ENCODE measurements around the gene B4GALNT2.
"Not testable (repeated sequence)": the region's sequence is repeated elsewhere in the genome, so short reads cannot be mapped to it uniquely, and the experiment has no call there.

B4GALNT2 gene

GRCh38 chr17:49132699-49133364 is at the start of gene B4GALNT2:
B4GALNT2 (plus strand) TSS chr17:49132769; CDS start chr17:49132793, 24 bp downstream.
- H3K27me3 ChIP-seq (ENCODE audit: control insufficient read depth, insufficient read depth, low read length), result peaks cover 55% of the 10 kb centered on the region

DNA sequence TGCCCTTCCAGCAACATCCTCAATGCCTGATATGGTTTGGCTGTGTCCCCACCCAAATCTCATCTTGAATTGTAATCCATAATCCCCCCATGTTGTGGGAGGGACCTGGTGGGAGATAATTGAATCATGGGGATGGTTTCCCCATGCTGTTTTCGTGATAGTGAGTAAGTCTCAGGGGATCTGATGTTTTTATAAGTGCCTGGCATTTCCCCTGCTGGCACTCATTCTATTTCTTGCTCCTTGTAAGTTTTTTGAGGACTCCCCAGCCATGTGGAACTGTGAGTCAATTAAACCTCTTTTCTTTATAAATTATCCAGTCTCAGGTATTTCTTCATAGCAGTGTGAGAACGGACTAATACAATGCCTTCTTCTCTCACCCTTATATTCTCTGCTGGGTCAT is 47.5 kb upstream of the B4GALNT2 start:
- not testable (repeated sequence) for H3K36me3 ChIP-seq (ENCODE audit: control insufficient read depth, insufficient read depth, low read length); H3K9ac ChIP-seq (ENCODE audit: low read length); H3K9me3 ChIP-seq (ENCODE audit: control insufficient read depth, low read length); H3K4me1 ChIP-seq (ENCODE audit: control insufficient read depth, insufficient read depth, low read length); H3K4me3 ChIP-seq (ENCODE audit: low read length)
- peaks cover 21% of the 10 kb centered on the region for H3K27me3 ChIP-seq (ENCODE audit: control insufficient read depth, insufficient read depth, low read length)

More at GRCh38 chr17:49132699-49133364, at the start of gene B4GALNT2:
- no peaks in the 10 kb centered on the region for H3K36me3 ChIP-seq (ENCODE audit: control insufficient read depth, insufficient read depth, low read length)
- H3K9ac ChIP-seq (ENCODE audit: low read length), result no peak within 1 kb of the TSS
- peaks cover 4% of the 10 kb centered on the region for H3K4me1 ChIP-seq (ENCODE audit: control insufficient read depth, insufficient read depth, low read length)
- no peak within 1 kb of the TSS for H3K4me3 ChIP-seq (ENCODE audit: low read length)
- H3K9me3 ChIP-seq (ENCODE audit: control insufficient read depth, low read length), result no peaks in the 10 kb centered on the region

- Histone ChIP-seq H3K4me1 (ENCODE audit: control insufficient read depth, insufficient read depth, low read length) (no peaks in the 10 kb centered on the region), H3K9ac (ENCODE audit: low read length) (no peak overlapping the region), H3K27me3 (ENCODE audit: control insufficient read depth, insufficient read depth, low read length) (peaks cover 21% of the 10 kb centered on the region), H3K9me3 (ENCODE audit: control insufficient read depth, low read length) (no peaks in the 10 kb centered on the region), H3K36me3 (ENCODE audit: control insufficient read depth, insufficient read depth, low read length) (no peaks in the 10 kb centered on the region), H3K4me3 (ENCODE audit: low read length) (no peak overlapping the region)
Observed at GRCh38 chr17:49085565-49086315, 46.8 kb upstream of the B4GALNT2 start.

GRCh38 chr17:49086316-49086605 is 46.3 kb upstream of the B4GALNT2 start:
- peaks cover 24% of the 10 kb centered on the region for H3K27me3 ChIP-seq (ENCODE audit: control insufficient read depth, insufficient read depth, low read length)
- no peak overlapping the region for H3K9ac ChIP-seq (ENCODE audit: low read length)

DNA sequence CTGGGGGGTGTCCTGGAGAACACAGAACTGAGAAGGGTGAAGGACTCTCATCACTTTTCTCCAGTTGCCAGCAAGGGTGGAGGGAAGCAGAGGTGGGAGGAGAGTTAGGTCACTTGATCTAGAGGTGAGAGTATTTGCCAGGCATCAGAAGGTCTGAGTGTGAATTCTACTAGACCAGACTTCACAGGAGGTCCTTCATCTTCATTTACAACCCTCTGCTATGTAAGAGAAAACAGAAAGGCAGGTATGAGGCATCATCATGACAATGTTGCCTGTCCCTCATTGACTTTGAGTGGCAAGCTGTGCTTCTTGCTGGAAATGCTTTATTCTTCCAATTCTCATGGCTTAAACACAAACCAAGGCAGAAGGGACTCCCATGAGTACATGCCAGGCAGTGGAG is 45.9 kb upstream of the B4GALNT2 start:
- Histone ChIP-seq H3K9me3 (ENCODE audit: control insufficient read depth, low read length) (no peaks in the 10 kb centered on the region), H3K27me3 (ENCODE audit: control insufficient read depth, insufficient read depth, low read length) (peaks cover 24% of the 10 kb centered on the region), H3K9ac (ENCODE audit: low read length) (no peak overlapping the region), H3K4me1 (ENCODE audit: control insufficient read depth, insufficient read depth, low read length) (no peaks in the 10 kb centered on the region), H3K36me3 (ENCODE audit: control insufficient read depth, insufficient read depth, low read length) (no peaks in the 10 kb centered on the region), H3K4me3 (ENCODE audit: low read length) (no peak overlapping the region)

More at GRCh38 chr17:49086316-49086605, 46.3 kb upstream of the B4GALNT2 start:
- no peaks in the 10 kb centered on the region for H3K36me3 ChIP-seq (ENCODE audit: control insufficient read depth, insufficient read depth, low read length)
- H3K4me3 ChIP-seq (ENCODE audit: low read length), result no peak overlapping the region
- no peaks in the 10 kb centered on the region for H3K4me1 ChIP-seq (ENCODE audit: control insufficient read depth, insufficient read depth, low read length)
- no peaks in the 10 kb centered on the region for H3K9me3 ChIP-seq (ENCODE audit: control insufficient read depth, low read length)

DNA sequence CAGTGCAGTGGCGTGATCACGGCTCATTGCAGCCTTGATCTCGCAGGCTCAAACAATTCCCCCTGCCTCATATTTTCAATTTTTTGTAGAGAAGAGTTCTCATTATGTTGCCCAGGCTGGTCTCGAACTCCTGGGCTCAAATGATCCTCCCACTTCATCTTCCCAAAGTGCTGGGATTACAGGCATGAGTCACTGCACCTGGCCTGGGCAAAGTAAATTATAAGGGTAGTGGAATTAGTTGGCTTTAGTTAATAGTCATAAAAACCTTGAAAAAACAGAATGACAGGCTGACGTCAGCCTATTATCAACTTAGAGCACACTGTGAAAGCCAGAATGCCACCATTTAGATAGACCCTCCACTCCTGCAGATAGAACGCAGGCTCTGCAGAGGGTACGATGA is 43.5 kb upstream of the B4GALNT2 start:
- Histone ChIP-seq H3K4me3 (ENCODE audit: low read length) (no peak overlapping the region), H3K36me3 (ENCODE audit: control insufficient read depth, insufficient read depth, low read length) (no peaks in the 10 kb centered on the region), H3K9me3 (ENCODE audit: control insufficient read depth, low read length) (no peaks in the 10 kb centered on the region), H3K27me3 (ENCODE audit: control insufficient read depth, insufficient read depth, low read length) (peaks cover 27% of the 10 kb centered on the region), H3K9ac (ENCODE audit: low read length) (no peak overlapping the region), H3K4me1 (ENCODE audit: control insufficient read depth, insufficient read depth, low read length) (no peaks in the 10 kb centered on the region)

DNA sequence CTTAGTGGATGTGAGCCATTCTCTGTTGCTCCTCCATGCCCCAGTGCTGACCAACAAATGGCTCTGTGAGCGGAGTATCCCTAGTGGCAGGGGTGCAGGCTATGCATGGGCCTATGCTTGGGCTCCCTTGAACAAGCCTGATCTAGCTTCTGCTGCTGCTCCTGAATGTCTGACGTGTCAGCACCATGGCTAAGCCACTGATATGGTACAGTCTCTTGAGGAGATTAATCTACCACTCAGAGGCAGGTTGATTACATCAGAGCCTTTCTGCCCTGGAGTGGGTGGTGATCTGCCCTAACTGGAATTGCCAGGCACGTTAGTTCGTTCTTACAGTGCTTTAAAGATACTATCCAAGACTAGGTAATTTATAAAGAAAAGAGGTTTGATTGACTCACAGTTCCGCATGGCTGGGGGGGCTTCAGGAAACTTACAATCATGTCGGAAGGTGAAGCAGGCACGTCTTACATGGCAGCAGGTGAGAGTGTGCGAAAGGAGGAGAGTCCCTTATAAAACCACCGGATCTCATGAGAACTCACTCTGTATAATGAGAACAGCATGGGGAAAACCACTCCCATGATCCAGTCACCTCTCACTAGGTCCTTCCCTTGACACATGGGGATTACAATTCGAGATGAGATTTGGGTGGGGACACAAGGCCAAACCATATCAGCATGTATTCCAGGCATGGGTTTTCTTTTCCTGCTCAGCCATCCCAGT is 41.5 kb upstream of the B4GALNT2 start:
- no peak overlapping the region for H3K9ac ChIP-seq (ENCODE audit: low read length)
- H3K36me3 ChIP-seq (ENCODE audit: control insufficient read depth, insufficient read depth, low read length), result no peaks in the 10 kb centered on the region
- no peaks in the 10 kb centered on the region for H3K9me3 ChIP-seq (ENCODE audit: control insufficient read depth, low read length)
- no peak overlapping the region for H3K4me3 ChIP-seq (ENCODE audit: low read length)
- no peaks in the 10 kb centered on the region for H3K4me1 ChIP-seq (ENCODE audit: control insufficient read depth, insufficient read depth, low read length)
- peaks cover 20% of the 10 kb centered on the region for H3K27me3 ChIP-seq (ENCODE audit: control insufficient read depth, insufficient read depth, low read length)

DNA sequence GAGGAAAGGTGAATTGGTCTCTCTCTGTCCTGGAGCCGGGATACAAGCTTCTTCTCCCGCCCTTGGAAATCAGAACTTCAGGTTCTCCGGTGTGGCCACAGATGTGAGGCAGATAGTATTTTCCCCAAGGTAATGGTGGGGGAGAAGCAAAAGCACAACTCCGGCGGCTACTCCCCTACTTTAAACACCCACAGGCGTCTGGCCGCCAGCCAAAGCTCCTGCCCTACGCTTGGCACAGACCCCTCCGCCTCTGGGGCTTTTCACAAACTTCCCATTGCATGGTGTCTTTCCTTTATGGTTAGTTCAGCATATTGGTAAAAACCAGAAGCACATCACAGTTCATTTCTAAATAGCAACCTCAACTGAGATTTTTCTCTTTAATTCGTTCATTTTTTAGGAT is 39.4 kb upstream of the B4GALNT2 start:
- no peaks in the 10 kb centered on the region for H3K9me3 ChIP-seq (ENCODE audit: control insufficient read depth, low read length)
- no peaks in the 10 kb centered on the region for H3K36me3 ChIP-seq (ENCODE audit: control insufficient read depth, insufficient read depth, low read length)
- H3K4me3 ChIP-seq (ENCODE audit: low read length), result no peak overlapping the region
- peaks cover 13% of the 10 kb centered on the region for H3K27me3 ChIP-seq (ENCODE audit: control insufficient read depth, insufficient read depth, low read length)
- H3K9ac ChIP-seq (ENCODE audit: low read length), result no peak overlapping the region
- H3K4me1 ChIP-seq (ENCODE audit: control insufficient read depth, insufficient read depth, low read length), result no peaks in the 10 kb centered on the region

DNA sequence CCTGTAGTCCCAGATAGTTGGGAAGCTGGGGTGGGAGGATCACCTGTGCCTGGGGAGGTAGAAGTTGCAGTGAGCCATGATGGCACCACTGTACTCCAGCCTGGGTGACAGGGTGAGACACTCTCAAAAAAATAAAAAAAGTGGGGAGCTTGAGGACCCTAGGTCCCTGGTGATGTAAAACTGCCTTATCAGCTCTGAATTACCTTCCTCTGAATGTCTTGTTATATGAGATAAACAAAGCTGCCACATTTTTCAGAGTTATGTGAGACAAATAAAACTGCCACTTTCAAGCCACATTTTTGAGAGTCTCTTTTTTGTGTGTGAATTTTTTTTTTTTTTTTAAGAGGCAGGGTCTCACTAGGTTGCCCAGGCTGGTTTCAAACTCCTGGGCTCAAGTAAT is 32.0 kb upstream of the B4GALNT2 start:
- Histone ChIP-seq H3K27me3 (ENCODE audit: control insufficient read depth, insufficient read depth, low read length) (peaks cover 15% of the 10 kb centered on the region), H3K9ac (ENCODE audit: low read length) (no peak overlapping the region), H3K4me1 (ENCODE audit: control insufficient read depth, insufficient read depth, low read length) (peaks cover 12% of the 10 kb centered on the region), H3K4me3 (ENCODE audit: low read length) (no peak overlapping the region), H3K9me3 (ENCODE audit: control insufficient read depth, low read length) (no peaks in the 10 kb centered on the region), H3K36me3 (ENCODE audit: control insufficient read depth, insufficient read depth, low read length) (no peaks in the 10 kb centered on the region)

GRCh38 chr17:49101054-49101534 is 31.5 kb upstream of the B4GALNT2 start:
- H3K36me3 ChIP-seq (ENCODE audit: control insufficient read depth, insufficient read depth, low read length), result no peaks in the 10 kb centered on the region
- no peaks in the 10 kb centered on the region for H3K9me3 ChIP-seq (ENCODE audit: control insufficient read depth, low read length)
- peaks cover 17% of the 10 kb centered on the region for H3K27me3 ChIP-seq (ENCODE audit: control insufficient read depth, insufficient read depth, low read length)
- no peak overlapping the region for H3K9ac ChIP-seq (ENCODE audit: low read length)
- H3K4me3 ChIP-seq (ENCODE audit: low read length), result no peak overlapping the region
- H3K4me1 ChIP-seq (ENCODE audit: control insufficient read depth, insufficient read depth, low read length), result peaks cover 12% of the 10 kb centered on the region

GRCh38 chr17:49103360-49103759 is 29.2 kb upstream of the B4GALNT2 start:
- not testable (repeated sequence) for H3K9me3 ChIP-seq (ENCODE audit: control insufficient read depth, low read length); H3K36me3 ChIP-seq (ENCODE audit: control insufficient read depth, insufficient read depth, low read length); H3K9ac ChIP-seq (ENCODE audit: low read length); H3K4me3 ChIP-seq (ENCODE audit: low read length)
- H3K27me3 ChIP-seq (ENCODE audit: control insufficient read depth, insufficient read depth, low read length), result peaks cover 31% of the 10 kb centered on the region
- H3K4me1 ChIP-seq (ENCODE audit: control insufficient read depth, insufficient read depth, low read length), result peaks cover 12% of the 10 kb centered on the region

GRCh38 chr17:49104511-49105074 is 28.0 kb upstream of the B4GALNT2 start:
- Histone ChIP-seq H3K9ac (ENCODE audit: low read length) (no peak overlapping the region), H3K4me3 (ENCODE audit: low read length) (no peak overlapping the region), H3K27me3 (ENCODE audit: control insufficient read depth, insufficient read depth, low read length) (peaks cover 38% of the 10 kb centered on the region), H3K4me1 (ENCODE audit: control insufficient read depth, insufficient read depth, low read length) (peaks cover 12% of the 10 kb centered on the region), H3K36me3 (ENCODE audit: control insufficient read depth, insufficient read depth, low read length) (no peaks in the 10 kb centered on the region), H3K9me3 (ENCODE audit: control insufficient read depth, low read length) (no peaks in the 10 kb centered on the region)
